ACC112 (cell line): ENCODE results near the gene NOTO.

Experiments
- H2AFZ ChIP-seq: fragments of 200-600 bp; sonication (generic); one replicate; pipeline ENCODE4 v1.6.0; 2017; ENCODE audit warnings: antibody characterized with exemption, low read length; ENCODE audit not compliant: unreplicated experiment
- H3K27ac ChIP-seq: fragments of 200-600 bp; sonication (generic); 2 replicates; pipeline ENCODE4 v1.5.1; 2014; ENCODE audit warnings: low read depth, mild to moderate bottlenecking, antibody characterized with exemption, low read length, moderate library complexity
- H3K27me3 ChIP-seq: fragments of 200-600 bp; sonication (generic); 2 replicates; pipeline ENCODE4 v1.6.1; 2014; ENCODE audit warnings: mild to moderate bottlenecking, antibody characterized with exemption, low read length, moderate library complexity, mixed read lengths; ENCODE audit not compliant: insufficient read depth
- H3K36me3 ChIP-seq: fragments of 200-600 bp; sonication (generic); 2 replicates; pipeline ENCODE4 v1.6.1; 2016; ENCODE audit warnings: mild to moderate bottlenecking, antibody characterized with exemption, low read length, moderate library complexity, mixed read lengths; ENCODE audit not compliant: insufficient read depth
- H3K4me1 ChIP-seq: fragments of 200-600 bp; sonication (generic); one replicate; pipeline ENCODE4 v1.6.1; 2016; ENCODE audit warnings: low read length, mixed read lengths; ENCODE audit not compliant: insufficient read depth, unreplicated experiment, control insufficient read depth
- H3K4me3 ChIP-seq: fragments of 200-600 bp; sonication (generic); 2 replicates; pipeline ENCODE4 v1.5.1; 2014; ENCODE audit warnings: mild to moderate bottlenecking, low read depth, low read length
- H3K79me2 ChIP-seq: fragments of 200-600 bp; sonication (generic); one replicate; pipeline ENCODE4 v1.6.0; 2016; ENCODE audit warnings: low read length; ENCODE audit not compliant: control insufficient read depth, unreplicated experiment, insufficient read depth

NOTO gene

GRCh38 chr2:73203055-73203681, 794 bp downstream of the NOTO start:
- H2AFZ ChIP-seq, result no peak overlapping the region

GRCh38 chr2:73205611-73206010, 3.2 kb downstream of the NOTO start:
- no peaks in the 10 kb centered on the region for H3K4me1 ChIP-seq
- no peak overlapping the region for H3K27ac ChIP-seq
- H3K79me2 ChIP-seq, result no peaks in the 10 kb centered on the region
- no peak overlapping the region for H3K4me3 ChIP-seq
- H3K27me3 ChIP-seq, result peaks cover 49% of the 10 kb centered on the region
- H2AFZ ChIP-seq, result no peak overlapping the region
- H3K36me3 ChIP-seq, result no peaks in the 10 kb centered on the region

More at GRCh38 chr2:73203055-73203681, 794 bp downstream of the NOTO start:
- no peak overlapping the region for H3K27ac ChIP-seq
- no peak overlapping the region for H3K4me3 ChIP-seq
- no peaks in the 10 kb centered on the region for H3K79me2 ChIP-seq
- peaks cover 62% of the 10 kb centered on the region for H3K27me3 ChIP-seq
- H3K36me3 ChIP-seq, result no peaks in the 10 kb centered on the region
- H3K4me1 ChIP-seq, result no peaks in the 10 kb centered on the region

DNA sequence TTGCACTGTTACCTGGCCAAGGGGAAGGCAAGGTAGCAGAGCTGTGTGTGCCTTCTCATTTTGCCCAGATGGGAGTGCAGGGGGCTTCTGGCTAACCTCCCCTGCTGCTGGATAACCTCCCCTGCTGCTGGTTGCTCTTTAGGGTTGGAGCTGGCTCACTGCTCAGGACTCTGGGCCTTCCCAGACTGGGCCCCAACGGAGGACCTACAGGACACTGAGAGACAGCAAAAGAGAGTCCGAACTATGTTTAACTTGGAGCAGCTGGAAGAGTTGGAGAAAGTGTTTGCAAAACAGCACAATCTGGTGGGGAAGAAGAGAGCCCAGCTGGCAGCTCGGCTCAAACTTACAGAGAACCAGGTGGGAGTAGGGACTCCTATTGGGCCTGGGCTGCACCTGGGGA, 5.9 kb downstream of the NOTO start:
- no peaks in the 10 kb centered on the region for H3K79me2 ChIP-seq
- H3K4me1 ChIP-seq, result peaks cover 6% of the 10 kb centered on the region
- H3K27ac ChIP-seq, result no peak overlapping the region
- no peak overlapping the region for H2AFZ ChIP-seq
- peaks cover 27% of the 10 kb centered on the region for H3K27me3 ChIP-seq
- H3K4me3 ChIP-seq, result no peak overlapping the region
- no peaks in the 10 kb centered on the region for H3K36me3 ChIP-seq

DNA sequence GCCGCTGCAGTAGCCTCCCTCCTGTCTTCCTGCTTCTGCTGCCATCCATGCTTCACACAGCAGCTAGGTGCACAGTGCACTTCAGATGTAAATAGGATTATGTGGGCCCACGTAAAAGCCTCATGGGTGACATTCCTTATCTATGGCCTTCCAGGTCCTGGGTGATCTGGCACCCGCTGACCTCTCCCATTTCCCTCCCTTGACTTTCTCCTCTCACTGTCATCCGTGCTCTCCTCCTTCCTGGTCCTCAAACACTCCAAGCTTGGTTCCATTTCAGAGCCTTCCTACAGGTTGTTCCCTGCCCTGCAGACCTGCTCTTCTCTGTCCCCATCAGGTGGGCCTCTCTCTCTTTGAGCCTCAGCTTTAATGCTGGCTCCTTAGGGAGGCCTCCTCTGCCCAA, 7.6 kb downstream of the NOTO start:
- no peak overlapping the region for H3K27ac ChIP-seq
- no peak overlapping the region for H3K4me3 ChIP-seq
- H2AFZ ChIP-seq, result no peak overlapping the region
- H3K79me2 ChIP-seq, result peaks cover 5% of the 10 kb centered on the region
- H3K4me1 ChIP-seq, result peaks cover 11% of the 10 kb centered on the region
- peaks cover 15% of the 10 kb centered on the region for H3K27me3 ChIP-seq
- H3K36me3 ChIP-seq, result no peaks in the 10 kb centered on the region

GRCh38 chr2:73210696-73211095, 8.3 kb downstream of the NOTO start:
- H3K27ac ChIP-seq, result no peak overlapping the region
- peaks cover 9% of the 10 kb centered on the region; the same call in 1 of the 2 replicates for H3K27me3 ChIP-seq
- H3K79me2 ChIP-seq, result peaks cover 12% of the 10 kb centered on the region
- no peak overlapping the region for H2AFZ ChIP-seq
- H3K36me3 ChIP-seq, result no peaks in the 10 kb centered on the region
- peaks cover 18% of the 10 kb centered on the region for H3K4me1 ChIP-seq
- H3K4me3 ChIP-seq, result no peak overlapping the region

DNA sequence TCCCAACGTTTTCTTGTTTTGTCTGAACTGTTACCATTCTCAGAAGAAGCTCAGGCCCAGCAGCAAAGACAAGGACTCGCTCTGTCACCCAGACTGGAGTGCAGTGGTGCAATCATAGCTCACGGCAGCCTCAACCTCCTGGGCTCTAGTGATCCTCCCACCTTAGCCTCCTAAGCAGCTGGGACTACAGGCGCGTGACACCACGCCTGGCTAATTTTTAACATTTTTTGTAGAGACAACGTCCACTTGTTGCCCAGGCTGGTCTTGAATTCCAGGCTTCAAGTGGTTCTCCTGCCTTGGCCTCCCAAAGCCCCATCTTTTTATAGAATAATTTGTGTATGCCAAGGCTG, 9.7 kb downstream of the NOTO start:
- H3K79me2 ChIP-seq, result peaks cover 16% of the 10 kb centered on the region
- H3K4me1 ChIP-seq, result peaks cover 21% of the 10 kb centered on the region
- H3K36me3 ChIP-seq, result no peaks in the 10 kb centered on the region
- no peak overlapping the region for H3K4me3 ChIP-seq
- no peak overlapping the region for H2AFZ ChIP-seq
- no peaks in the 10 kb centered on the region for H3K27me3 ChIP-seq
- no peak overlapping the region for H3K27ac ChIP-seq

GRCh38 chr2:73212448-73213176, 10.2 kb downstream of the NOTO start:
- Histone ChIP-seq H3K4me1 (peaks cover 27% of the 10 kb centered on the region), H3K79me2 (peaks cover 20% of the 10 kb centered on the region), H3K27me3 (no peaks in the 10 kb centered on the region), H3K36me3 (no peaks in the 10 kb centered on the region), H3K4me3 (no peak overlapping the region), H2AFZ (no peak overlapping the region), H3K27ac (no peak overlapping the region)

DNA sequence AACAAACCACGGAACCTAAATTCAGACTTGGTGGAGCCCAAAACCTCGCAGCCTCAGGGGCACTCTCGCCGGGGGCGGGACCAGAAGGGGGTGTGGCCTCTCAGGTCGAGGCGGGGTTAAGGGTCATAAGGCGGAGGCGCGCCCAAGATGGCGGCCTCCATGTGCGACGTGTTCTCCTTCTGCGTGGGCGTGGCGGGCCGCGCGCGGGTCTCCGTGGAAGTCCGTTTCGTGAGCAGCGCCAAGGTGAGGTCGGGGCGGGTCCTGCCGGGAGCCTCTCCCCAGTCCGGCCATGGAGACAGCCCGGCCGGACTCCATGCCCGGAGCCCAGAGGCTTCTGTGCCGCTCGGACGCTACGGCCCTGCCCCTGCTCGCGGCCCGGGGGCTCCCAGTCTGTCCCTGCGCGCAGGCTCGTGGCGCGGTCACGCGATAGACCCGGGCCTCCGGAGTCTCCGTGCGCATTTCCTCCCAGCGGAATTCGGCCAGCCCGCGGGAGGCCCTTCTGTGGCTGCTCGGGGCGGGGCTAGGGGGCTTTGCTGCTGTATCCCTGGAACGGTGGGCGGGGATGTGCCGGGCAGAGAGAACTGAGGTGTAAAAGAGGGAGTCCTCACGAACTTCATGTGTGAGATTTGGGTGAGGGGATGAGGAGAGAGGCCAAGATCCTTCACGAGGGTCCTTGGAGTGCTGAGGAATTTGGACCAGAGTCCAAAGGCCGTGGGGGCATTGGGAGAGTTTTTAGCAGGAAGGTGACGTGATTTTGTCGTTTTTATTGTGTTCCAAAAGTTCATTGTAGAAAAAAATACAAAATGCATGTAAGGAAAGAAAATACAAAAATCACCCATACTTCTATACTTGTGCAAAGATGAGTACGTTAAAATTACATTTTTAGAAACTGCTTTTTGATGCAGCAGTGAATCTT, 12.0 kb downstream of the NOTO start, which contains the start of gene SMYD5:
Gene SMYD5, plus strand, starts transcription at position 126 of the 916 bp plus-strand sequence. Its CDS starts 22 bp downstream, at position 148.
- Histone ChIP-seq H3K36me3 (no peaks in the 10 kb centered on the region), H3K4me1 (peaks cover 40% of the 10 kb centered on the region), H3K27me3 (no peaks in the 10 kb centered on the region), H3K4me3 (peak within 1 kb of the TSS; percentile 85), H2AFZ (peak within 1 kb of the TSS; percentile 74), H3K79me2 (peaks cover 27% of the 10 kb centered on the region), H3K27ac (peak within 1 kb of the TSS; percentile 71)

GRCh38 chr2:73215254-73215653, 12.9 kb downstream of the NOTO start:
- no peaks in the 10 kb centered on the region for H3K36me3 ChIP-seq
- peaks cover 40% of the 10 kb centered on the region for H3K4me1 ChIP-seq
- H3K27ac ChIP-seq, result peak overlapping the region; percentile 71; the same call in 1 of the 2 replicates
- H3K27me3 ChIP-seq, result no peaks in the 10 kb centered on the region
- peak overlapping the region; percentile 85 for H3K4me3 ChIP-seq
- no peak overlapping the region for H2AFZ ChIP-seq
- peaks cover 27% of the 10 kb centered on the region for H3K79me2 ChIP-seq

GRCh38 chr2:73217160-73217559, 14.8 kb downstream of the NOTO start:
- no peak overlapping the region for H3K4me3 ChIP-seq
- peaks cover 27% of the 10 kb centered on the region for H3K79me2 ChIP-seq
- no peaks in the 10 kb centered on the region for H3K36me3 ChIP-seq
- peaks cover 40% of the 10 kb centered on the region for H3K4me1 ChIP-seq
- no peak overlapping the region for H3K27ac ChIP-seq
- H3K27me3 ChIP-seq, result no peaks in the 10 kb centered on the region
- H2AFZ ChIP-seq, result no peak overlapping the region
